Measurements from ENCODE around the gene CDH3.

The CDH3 gene

DNA sequence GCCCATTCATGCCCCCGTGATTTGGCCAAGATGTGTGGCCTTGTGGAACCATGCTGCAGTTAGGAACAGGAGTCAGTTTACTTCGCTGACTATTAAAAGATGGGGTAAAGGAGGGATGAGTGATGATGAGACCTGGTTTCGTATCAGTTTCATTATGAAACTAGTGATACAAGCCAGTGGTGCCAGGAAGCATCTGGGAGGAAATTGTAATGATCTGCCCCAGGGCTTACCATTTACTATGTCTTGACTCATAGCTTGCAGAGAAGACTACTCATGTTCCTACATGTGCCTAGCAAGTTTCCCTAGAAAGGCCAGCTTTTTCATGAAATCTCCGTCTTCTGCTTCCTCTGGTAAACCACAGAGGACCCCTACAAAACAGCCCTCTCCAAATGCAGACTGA lies 23.2 kb downstream of the CDH3 start:
- peaks cover 61% of the 10 kb centered on the region for H3K4me1 ChIP-seq (ENCODE audit: insufficient read depth, poor library complexity, severe bottlenecking)
- no peaks in the 10 kb centered on the region for H3K27me3 ChIP-seq (ENCODE audit: insufficient read depth, poor library complexity, severe bottlenecking)
- DNase-seq (ENCODE audit: low spot score) = peak; percentile 89
- no peak overlapping the region for H3K4me3 ChIP-seq (ENCODE audit: severe bottlenecking)
- ATAC-seq (ENCODE audit: low read depth) = peak; percentile 79
- H3K9me3 ChIP-seq (ENCODE audit: severe bottlenecking) = no peaks in the 10 kb centered on the region
- TF ChIP-seq, protein P1, sequence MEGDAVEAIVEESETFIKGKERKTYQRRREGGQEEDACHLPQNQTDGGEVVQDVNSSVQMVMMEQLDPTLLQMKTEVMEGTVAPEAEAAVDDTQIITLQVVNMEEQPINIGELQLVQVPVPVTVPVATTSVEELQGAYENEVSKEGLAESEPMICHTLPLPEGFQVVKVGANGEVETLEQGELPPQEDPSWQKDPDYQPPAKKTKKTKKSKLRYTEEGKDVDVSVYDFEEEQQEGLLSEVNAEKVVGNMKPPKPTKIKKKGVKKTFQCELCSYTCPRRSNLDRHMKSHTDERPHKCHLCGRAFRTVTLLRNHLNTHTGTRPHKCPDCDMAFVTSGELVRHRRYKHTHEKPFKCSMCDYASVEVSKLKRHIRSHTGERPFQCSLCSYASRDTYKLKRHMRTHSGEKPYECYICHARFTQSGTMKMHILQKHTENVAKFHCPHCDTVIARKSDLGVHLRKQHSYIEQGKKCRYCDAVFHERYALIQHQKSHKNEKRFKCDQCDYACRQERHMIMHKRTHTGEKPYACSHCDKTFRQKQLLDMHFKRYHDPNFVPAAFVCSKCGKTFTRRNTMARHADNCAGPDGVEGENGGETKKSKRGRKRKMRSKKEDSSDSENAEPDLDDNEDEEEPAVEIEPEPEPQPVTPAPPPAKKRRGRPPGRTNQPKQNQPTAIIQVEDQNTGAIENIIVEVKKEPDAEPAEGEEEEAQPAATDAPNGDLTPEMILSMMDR (IDR thresholded peaks at IDR 0.05; ENCODE audit: poor library complexity, severe bottlenecking) = no peak
- peaks cover 48% of the 10 kb centered on the region for H3K36me3 ChIP-seq (ENCODE audit: low read depth)
- H3K27ac ChIP-seq (ENCODE audit: poor library complexity, severe bottlenecking) = peak overlapping the region; percentile 99

DNA sequence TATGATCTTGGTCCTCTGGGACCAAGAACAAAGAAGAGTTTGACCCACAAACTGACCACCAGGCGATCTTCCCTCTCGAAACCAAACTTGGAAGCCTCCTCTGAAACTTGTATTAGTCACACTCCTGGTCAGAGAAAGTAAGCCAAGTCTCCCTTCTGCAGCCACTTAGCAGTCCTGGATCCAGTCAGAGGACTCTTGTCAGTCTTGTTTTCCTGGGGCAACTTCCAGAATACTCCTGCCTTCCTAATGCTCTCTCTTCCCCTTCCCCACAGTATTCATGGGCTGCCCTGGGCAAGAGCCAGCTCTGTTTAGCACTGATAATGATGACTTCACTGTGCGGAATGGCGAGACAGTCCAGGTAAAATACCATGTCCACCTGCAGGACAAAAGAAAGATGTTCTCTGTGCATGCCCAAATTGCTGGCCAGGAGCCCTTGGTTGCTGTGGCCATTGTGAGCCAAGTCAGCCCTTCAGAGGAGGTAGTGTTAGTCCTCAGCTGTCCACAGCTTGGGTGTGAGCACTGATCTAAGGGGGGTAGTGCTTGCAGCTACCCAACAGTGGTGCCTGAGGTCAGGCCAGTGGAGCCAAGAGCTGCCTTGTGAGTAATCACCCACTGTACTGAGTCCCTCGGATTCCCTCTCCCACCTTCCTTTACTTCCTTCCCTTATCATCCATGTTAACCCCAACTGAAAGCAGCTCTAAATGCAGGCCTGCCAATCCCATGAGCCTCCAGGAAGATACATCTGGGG lies 31.2 kb downstream of the CDH3 start:
- Histone ChIP-seq H3K4me1 (ENCODE audit: insufficient read depth, poor library complexity, severe bottlenecking) (no peaks in the 10 kb centered on the region), H3K36me3 (ENCODE audit: low read depth) (peaks cover 95% of the 10 kb centered on the region), H3K27ac (ENCODE audit: poor library complexity, severe bottlenecking) (peak overlapping the region; percentile 22), H3K27me3 (ENCODE audit: insufficient read depth, poor library complexity, severe bottlenecking) (no peaks in the 10 kb centered on the region), H3K9me3 (ENCODE audit: severe bottlenecking) (no peaks in the 10 kb centered on the region), H3K4me3 (ENCODE audit: severe bottlenecking) (no peak overlapping the region)
- peak; percentile 57 for ATAC-seq (ENCODE audit: low read depth)
- DNase-seq (ENCODE audit: low spot score) = no peak
- TF ChIP-seq, protein P1 (IDR thresholded peaks at IDR 0.05; ENCODE audit: poor library complexity, severe bottlenecking) = no peak

- H3K4me1 ChIP-seq (ENCODE audit: insufficient read depth, poor library complexity, severe bottlenecking) = no peaks in the 10 kb centered on the region
- no peaks in the 10 kb centered on the region for H3K27me3 ChIP-seq (ENCODE audit: insufficient read depth, poor library complexity, severe bottlenecking)
- peaks cover 94% of the 10 kb centered on the region for H3K36me3 ChIP-seq (ENCODE audit: low read depth)
- ATAC-seq (ENCODE audit: low read depth) = no peak
- no peaks in the 10 kb centered on the region for H3K9me3 ChIP-seq (ENCODE audit: severe bottlenecking)
- H3K4me3 ChIP-seq (ENCODE audit: severe bottlenecking) = no peak overlapping the region
- DNase-seq (ENCODE audit: low spot score) = no peak
- no peak overlapping the region for H3K27ac ChIP-seq (ENCODE audit: poor library complexity, severe bottlenecking)
- TF ChIP-seq, protein P1 (IDR thresholded peaks at IDR 0.05; ENCODE audit: poor library complexity, severe bottlenecking) = no peak
Measured at GRCh38 chr16:68681038-68681437, 35.9 kb downstream of the CDH3 start.

GRCh38 chr16:68685685-68686478 lies 40.8 kb downstream of the CDH3 start:
- Histone ChIP-seq H3K9me3 (ENCODE audit: severe bottlenecking) (no peaks in the 10 kb centered on the region), H3K27ac (ENCODE audit: poor library complexity, severe bottlenecking) (no peak overlapping the region), H3K27me3 (ENCODE audit: insufficient read depth, poor library complexity, severe bottlenecking) (no peaks in the 10 kb centered on the region), H3K36me3 (ENCODE audit: low read depth) (peaks cover 96% of the 10 kb centered on the region), H3K4me3 (ENCODE audit: severe bottlenecking) (no peak overlapping the region), H3K4me1 (ENCODE audit: insufficient read depth, poor library complexity, severe bottlenecking) (no peaks in the 10 kb centered on the region)
- TF ChIP-seq, protein P1 (IDR thresholded peaks at IDR 0.05; ENCODE audit: poor library complexity, severe bottlenecking) = no peak
- ATAC-seq (ENCODE audit: low read depth) (no peak), DNase-seq (ENCODE audit: low spot score) (no peak)

Measured in RWPE2 (cell line).